Measurements from ENCODE around the gene MED16. TPM values are rescaled to one million over a fixed set of nuclear protein-coding genes. Genes with fewer than 3 reads are reported as not detected.

Gene MED16
- total and polyA plus RNA-seq, 8 donors, result 16.7 to 126 (median 74.0) TPM

DNA sequence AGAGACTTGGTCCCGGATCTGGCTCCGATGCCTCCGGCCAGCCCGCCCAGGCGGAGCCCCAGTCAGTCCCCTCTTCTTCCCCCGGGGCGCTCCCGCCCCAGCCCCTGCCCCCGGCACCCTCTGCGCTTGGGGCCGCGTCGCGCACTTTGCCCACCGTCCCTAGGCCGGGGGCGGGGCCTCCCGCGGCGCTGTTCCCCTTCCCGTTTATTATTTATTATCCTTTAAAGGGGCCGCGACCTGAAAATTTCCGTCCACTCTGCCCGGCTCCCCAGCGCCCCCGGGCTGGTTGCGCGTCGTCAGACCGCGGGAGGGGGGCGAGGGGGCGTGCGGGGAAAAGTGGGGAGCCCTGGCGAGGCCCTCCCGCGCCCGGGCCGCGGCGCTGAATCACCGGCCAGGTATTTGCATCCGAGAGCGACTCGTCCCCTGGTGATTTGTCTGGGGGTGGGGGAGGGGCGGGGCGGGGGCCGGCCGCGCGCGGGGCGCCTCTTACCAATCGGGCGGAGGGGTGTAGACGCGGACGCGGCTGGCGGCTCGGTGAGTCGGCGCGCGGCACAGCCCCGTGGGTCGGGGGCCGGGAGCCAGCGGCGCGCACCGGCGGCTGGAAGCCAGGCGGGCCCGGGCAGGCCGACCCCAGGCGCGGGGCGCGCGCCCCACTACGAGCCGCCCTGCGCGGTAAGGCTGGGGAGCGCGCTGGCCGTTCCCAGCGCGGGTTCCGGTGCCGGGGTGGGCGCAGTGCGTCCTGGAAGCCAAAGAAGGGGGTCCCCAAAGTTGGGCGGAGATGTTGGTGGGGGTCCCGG is 32.7 kb upstream of the MED16 start, which contains the start of gene ARID3A:
TSS of gene ARID3A (plus strand) at position 510 of the 797 bp plus-strand sequence. CDS start 3,494 bp downstream, outside the sequence.
- peak; percentile 80 to 93 for DNase-seq

DNA sequence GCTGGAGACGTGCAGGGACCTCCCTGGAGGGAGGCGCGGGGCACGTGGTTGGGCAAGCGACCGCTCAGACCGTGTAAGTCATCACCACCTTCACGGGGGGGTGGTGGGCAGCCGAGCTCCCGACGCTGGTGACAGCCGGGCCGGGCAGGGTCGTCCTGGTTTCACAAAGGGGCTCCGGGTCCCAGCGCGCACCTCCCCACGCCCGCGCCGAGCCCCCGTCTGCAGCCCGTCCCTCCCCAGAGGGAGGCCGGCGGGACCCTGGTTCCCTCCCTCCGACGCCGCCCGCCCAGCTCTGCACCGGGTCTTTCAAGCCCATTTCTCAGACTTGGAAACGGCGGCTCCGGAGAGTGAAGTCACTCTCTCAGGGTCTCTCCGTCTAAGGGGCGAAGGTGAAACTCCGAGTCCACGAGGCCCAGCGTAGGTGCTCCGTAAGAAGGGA is 32.1 kb upstream of the MED16 start:
- intact Hi-C loops (cut with DNase I; ENCODE audit: low total_unique reads), result no loop called here
- TF ChIP-seq EP300 (IDR thresholded peaks at IDR 0.05) (no peak), POLR2A (IDR thresholded peaks at IDR 0.05) (no peak), POLR2AphosphoS5 (IDR thresholded peaks at IDR 0.05) (no peak)
- TF ChIP-seq, protein P1, sequence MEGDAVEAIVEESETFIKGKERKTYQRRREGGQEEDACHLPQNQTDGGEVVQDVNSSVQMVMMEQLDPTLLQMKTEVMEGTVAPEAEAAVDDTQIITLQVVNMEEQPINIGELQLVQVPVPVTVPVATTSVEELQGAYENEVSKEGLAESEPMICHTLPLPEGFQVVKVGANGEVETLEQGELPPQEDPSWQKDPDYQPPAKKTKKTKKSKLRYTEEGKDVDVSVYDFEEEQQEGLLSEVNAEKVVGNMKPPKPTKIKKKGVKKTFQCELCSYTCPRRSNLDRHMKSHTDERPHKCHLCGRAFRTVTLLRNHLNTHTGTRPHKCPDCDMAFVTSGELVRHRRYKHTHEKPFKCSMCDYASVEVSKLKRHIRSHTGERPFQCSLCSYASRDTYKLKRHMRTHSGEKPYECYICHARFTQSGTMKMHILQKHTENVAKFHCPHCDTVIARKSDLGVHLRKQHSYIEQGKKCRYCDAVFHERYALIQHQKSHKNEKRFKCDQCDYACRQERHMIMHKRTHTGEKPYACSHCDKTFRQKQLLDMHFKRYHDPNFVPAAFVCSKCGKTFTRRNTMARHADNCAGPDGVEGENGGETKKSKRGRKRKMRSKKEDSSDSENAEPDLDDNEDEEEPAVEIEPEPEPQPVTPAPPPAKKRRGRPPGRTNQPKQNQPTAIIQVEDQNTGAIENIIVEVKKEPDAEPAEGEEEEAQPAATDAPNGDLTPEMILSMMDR (IDR thresholded peaks at IDR 0.05), result no peak
- Histone ChIP-seq H3K4me3 (peak overlapping the region; percentile 65 to 98 (median 88)), H3K36me3 (peaks cover 0 to 13% (median 12%) of the 10 kb centered on the region in 4 donors), H3K4me1 (peaks cover 27 to 69% (median 50%) of the 10 kb centered on the region in 4 donors), H3K27me3 (peaks cover 6 to 14% (median 14%) of the 10 kb centered on the region in 3 donors), H3K9me3 (no peaks in the 10 kb centered on the region), H3K27ac (peak overlapping the region; percentile 75 to 91 (median 89))
- 0 to 2% (median 1%) methylated on average over 17 to 39 of the region's 39 CpGs for WGBS, 5 donors
- peak in 1 of 2 donors; percentile 69 for DNase-seq

More for the DNA sequence above, 32.7 kb upstream of the MED16 start, which contains the start of gene ARID3A:
- peak within 1 kb of the TSS; percentile 65 to 98 (median 88) for H3K4me3 ChIP-seq
- H3K4me1 ChIP-seq, result peaks cover 23 to 63% (median 44%) of the 10 kb centered on the region in 4 donors
- 0 to 1% (median 1%) methylated on average over 48 to 97 of the region's 97 CpGs for whole genome bisulfite sequencing, 5 donors
- peak within 1 kb of the TSS; percentile 75 to 91 (median 89) for H3K27ac ChIP-seq
- intact Hi-C loops (cut with DNase I; ENCODE audit: low total_unique reads), result no loop called here
- H3K9me3 ChIP-seq, result no peaks in the 10 kb centered on the region
- peaks cover 0 to 8% (median 8%) of the 10 kb centered on the region in 3 donors for H3K27me3 ChIP-seq
- TF ChIP-seq POLR2A (IDR thresholded peaks at IDR 0.05), result no peak
- peak in 1 of 3 donors; percentile 37 for TF ChIP-seq POLR2AphosphoS5 (IDR thresholded peaks at IDR 0.05)
- peaks cover 0 to 15% (median 13%) of the 10 kb centered on the region in 4 donors for H3K36me3 ChIP-seq

DNA sequence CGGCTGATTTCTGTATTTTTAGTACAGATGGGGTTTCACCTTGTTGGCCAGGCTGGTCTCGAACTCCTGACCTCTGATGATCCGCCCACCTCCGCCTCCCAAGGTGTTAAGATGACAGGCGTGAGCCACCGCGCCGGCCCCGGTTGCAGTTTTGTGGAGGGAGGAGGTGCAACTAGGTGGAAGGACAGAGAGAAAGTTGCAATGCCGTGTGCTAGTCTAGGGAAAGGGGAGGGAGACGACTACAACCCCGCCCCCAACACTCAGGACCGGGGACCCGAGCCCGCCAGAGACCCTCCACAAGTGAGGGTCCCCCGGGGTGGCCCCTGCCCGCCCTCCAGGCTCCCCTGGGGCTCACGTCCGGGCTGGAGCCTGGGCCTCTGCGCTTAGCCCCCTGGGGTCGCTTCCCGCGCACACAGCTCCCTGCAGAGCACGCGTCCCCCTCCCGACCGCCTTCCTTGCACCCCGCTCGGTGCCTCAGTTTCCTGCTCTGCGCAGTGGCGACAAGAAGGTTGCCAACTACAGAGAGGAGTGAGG is 31.6 kb upstream of the MED16 start:
- peak overlapping the region; percentile 65 to 98 (median 88) for H3K4me3 ChIP-seq
- intact Hi-C loops (cut with DNase I; ENCODE audit: low total_unique reads), result loop anchor here (5.0 kb wide), 1 partner anchor 58 kb away; the partner anchor contains the start of gene WDR18
- H3K27me3 ChIP-seq, result peaks cover 11 to 19% (median 19%) of the 10 kb centered on the region in 3 donors
- H3K9me3 ChIP-seq, result no peaks in the 10 kb centered on the region
- peak in 1 of 2 donors; percentile 48 for DNase-seq
- peaks cover 0 to 9% (median 7%) of the 10 kb centered on the region in 4 donors for H3K36me3 ChIP-seq
- 11 to 14% (median 14%) methylated on average over 23 to 31 of the region's 31 CpGs for WGBS, 5 donors
- TF ChIP-seq POLR2A (IDR thresholded peaks at IDR 0.05), result no peak
- no peak for TF ChIP-seq EP300 (IDR thresholded peaks at IDR 0.05)
- TF ChIP-seq POLR2AphosphoS5 (IDR thresholded peaks at IDR 0.05), result no peak
- TF ChIP-seq, protein P1 (IDR thresholded peaks at IDR 0.05), result no peak
- H3K27ac ChIP-seq, result peak overlapping the region in 4 of 5 donors; percentile 84 to 91 (median 90)
- peaks cover 32 to 74% (median 55%) of the 10 kb centered on the region in 4 donors for H3K4me1 ChIP-seq

DNA sequence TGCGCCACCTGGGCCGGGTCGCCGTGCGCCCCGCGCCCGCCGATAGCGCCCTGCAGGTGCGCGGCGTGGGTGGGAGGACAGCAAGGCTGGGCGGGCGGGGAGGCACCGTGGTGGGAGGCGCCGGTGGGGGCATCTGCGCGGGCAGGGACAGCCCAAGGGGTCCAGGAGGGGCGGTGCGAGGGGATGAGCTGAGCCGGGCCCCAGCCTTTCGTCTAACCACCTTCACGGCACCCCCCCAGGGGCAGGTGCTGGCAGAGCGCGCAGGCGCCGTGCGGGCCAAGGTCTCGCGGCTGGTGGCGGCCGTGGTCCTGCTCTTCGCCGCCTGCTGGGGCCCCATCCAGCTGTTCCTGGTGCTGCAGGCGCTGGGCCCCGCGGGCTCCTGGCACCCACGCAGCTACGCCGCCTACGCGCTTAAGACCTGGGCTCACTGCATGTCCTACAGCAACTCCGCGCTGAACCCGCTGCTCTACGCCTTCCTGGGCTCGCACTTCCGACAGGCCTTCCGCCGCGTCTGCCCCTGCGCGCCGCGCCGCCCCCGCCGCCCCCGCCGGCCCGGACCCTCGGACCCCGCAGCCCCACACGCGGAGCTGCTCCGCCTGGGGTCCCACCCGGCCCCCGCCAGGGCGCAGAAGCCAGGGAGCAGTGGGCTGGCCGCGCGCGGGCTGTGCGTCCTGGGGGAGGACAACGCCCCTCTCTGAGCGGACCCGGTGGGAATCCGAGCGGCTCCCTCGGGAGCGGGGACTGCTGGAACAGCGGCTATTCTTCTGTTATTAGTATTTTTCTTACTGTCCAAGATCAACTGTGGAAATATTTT is 27.3 kb upstream of the MED16 start:
- TF ChIP-seq, protein P1 (IDR thresholded peaks at IDR 0.05), result no peak
- TF ChIP-seq POLR2AphosphoS5 (IDR thresholded peaks at IDR 0.05) (no peak), POLR2A (IDR thresholded peaks at IDR 0.05) (no peak), EP300 (IDR thresholded peaks at IDR 0.05) (no peak)
- peaks cover 39 to 72% (median 63%) of the 10 kb centered on the region in 4 donors for H3K4me1 ChIP-seq
- H3K27ac ChIP-seq, result peak overlapping the region in 1 of 5 donors; percentile 3
- DNase-seq, result peak in 1 of 2 donors; percentile 77
- H3K36me3 ChIP-seq, result no peaks in the 10 kb centered on the region
- peak overlapping the region; percentile 19 to 42 (median 30) for H3K4me3 ChIP-seq
- H3K9me3 ChIP-seq, result no peaks in the 10 kb centered on the region
- 2 to 3% (median 2%) methylated on average over 19 to 84 of the region's 84 CpGs for WGBS, 5 donors
- intact Hi-C loops (cut with DNase I; ENCODE audit: low total_unique reads), result loop anchor here (5.0 kb wide), 1 partner anchor 62 kb away; the partner anchor contains the start of gene WDR18
- peaks cover 26 to 57% (median 53%) of the 10 kb centered on the region in 3 donors for H3K27me3 ChIP-seq

All from stomach (tissue), 9 donors.